IMR-90 (cell line): ENCODE data around the gene CXCL11. TPM values are rescaled to one million over a fixed set of nuclear protein-coding genes. Genes with fewer than 3 reads are reported as not detected.
A peak's percentile ranks its signal among the peaks of the same experiment; 100 is the strongest.

Source experiments
- ATAC-seq: fragments of 200-7000 bp; cut with Tn5 transposase; 2 replicates; pipeline ENCODE4 v1.9.1; 2020; ENCODE audit warnings: low read depth, mild to moderate bottlenecking, moderate library complexity
- BruUV-seq: library from RNA; stranded (reverse); fragments of 400-500 nt; replicated peaks from 2 replicates; lab custom pipeline; 2021; lab: Mats Ljungman, UMichigan
- CTCF ChIA-PET: fragments of 300-600 bp; formaldehyde crosslinking; extraction: SDS; loops from one replicate; lab custom pipeline; 2021; ENCODE audit warnings: antibody characterized with exemption; lab: Yijun Ruan, JAX
- POLR2A ChIA-PET: fragments of 300-600 bp; sonication (Branson Sonifier 250); formaldehyde crosslinking; loops from one replicate; lab custom pipeline; 2022; ENCODE audit warnings: antibody characterized with exemption; ENCODE audit not compliant: unreplicated experiment; lab: Charles Lee
- DNase-seq: peaks from one replicate; pipeline ENCODE4 v3.0.0; 2013
- H2AFZ ChIP-seq: replicated peaks from 2 replicates; pipeline ENCODE3; 2013; ENCODE audit warnings: low read length, mild to moderate bottlenecking; ENCODE audit not compliant: poor library complexity
- H2AK5ac ChIP-seq: 2 replicates; pipeline ENCODE4 v1.6.1; 2013; ENCODE audit warnings: low read depth, low read length, inconsistent platforms
- H2AK9ac ChIP-seq: replicated peaks from 2 replicates; pipeline ENCODE3; 2013; ENCODE audit warnings: mild to moderate bottlenecking, low read depth, low read length, moderate library complexity; ENCODE audit not compliant: poor library complexity
- H2BK120ac ChIP-seq: 2 replicates; pipeline ENCODE4 v1.6.1; 2013; ENCODE audit warnings: low read depth, low read length, inconsistent platforms
- H2BK15ac ChIP-seq: 3 replicates; pipeline ENCODE4 v1.6.1; 2013; ENCODE audit warnings: low read depth, low read length, inconsistent platforms
- H2BK20ac ChIP-seq: 2 replicates; pipeline ENCODE4 v1.6.1; 2013; ENCODE audit warnings: low read depth, mild to moderate bottlenecking, inconsistent platforms, low read length, moderate library complexity
- H2BK5ac ChIP-seq: 2 replicates; pipeline ENCODE4 v1.6.1; 2013; ENCODE audit warnings: mild to moderate bottlenecking, low read depth, low read length, inconsistent platforms; ENCODE audit not compliant: poor library complexity, severe bottlenecking
- H3K14ac ChIP-seq: replicated peaks from 2 replicates; pipeline ENCODE4 v1.6.1; 2013; ENCODE audit warnings: low read depth, low read length, inconsistent platforms
- H3K18ac ChIP-seq: 2 replicates; pipeline ENCODE4 v1.6.1; 2013; ENCODE audit warnings: low read depth, low read length, control low read depth
- H3K23ac ChIP-seq: 2 replicates; pipeline ENCODE4 v1.6.1; 2013; ENCODE audit warnings: low read depth, low read length, inconsistent platforms
- H3K27ac ChIP-seq: 2 replicates; pipeline ENCODE4 v1.5.1; 2013; ENCODE audit warnings: mild to moderate bottlenecking, control low read depth, low read length; ENCODE audit not compliant: insufficient read depth
- H3K27me3 ChIP-seq: 2 replicates; pipeline ENCODE4 v1.6.1; 2013; ENCODE audit warnings: low read length; ENCODE audit not compliant: control insufficient read depth, insufficient read depth
- H3K36me3 ChIP-seq: 2 replicates; pipeline ENCODE4 v1.6.1; 2013; ENCODE audit warnings: low read length, mixed read lengths; ENCODE audit not compliant: control insufficient read depth, insufficient read depth
- H3K4ac ChIP-seq: 2 replicates; pipeline ENCODE4 v1.6.1; 2013; ENCODE audit warnings: low read depth, low read length, inconsistent platforms
- H3K4me1 ChIP-seq: 2 replicates; pipeline ENCODE4 v1.6.1; 2013; ENCODE audit warnings: low read length, mixed read lengths; ENCODE audit not compliant: control insufficient read depth, insufficient read depth
- H3K4me2 ChIP-seq: 2 replicates; pipeline ENCODE4 v1.6.1; 2013; ENCODE audit warnings: low read depth, mild to moderate bottlenecking, control low read depth, low read length, moderate library complexity
- H3K4me3 ChIP-seq: 2 replicates; pipeline ENCODE4 v1.5.1; 2013; ENCODE audit warnings: low read depth, mild to moderate bottlenecking, control low read depth, low read length, moderate library complexity; ENCODE audit not compliant: insufficient read depth
- H3K56ac ChIP-seq: 2 replicates; pipeline ENCODE4 v1.6.1; 2013; ENCODE audit warnings: low read length, inconsistent platforms; ENCODE audit not compliant: insufficient read depth; ENCODE audit errors: extremely low read depth
- H3K79me1 ChIP-seq, 2 experiments: 2 replicates each; pipeline ENCODE4 v1.6.1; 2013; ENCODE audit warnings: low read length in 2 of 2, inconsistent platforms in 1 of 2, low read depth in 1 of 2
- H3K9ac ChIP-seq: 2 replicates; pipeline ENCODE4 v1.6.1; 2013; ENCODE audit warnings: low read depth, low read length, control low read depth
- H3K9me1 ChIP-seq: 2 replicates; pipeline ENCODE4 v1.6.1; 2013; ENCODE audit warnings: low read length, inconsistent platforms; ENCODE audit not compliant: insufficient read depth
- H3K9me3 ChIP-seq: 2 replicates; pipeline ENCODE4 v1.6.1; 2013; ENCODE audit warnings: low read length; ENCODE audit not compliant: control insufficient read depth, insufficient read depth
- H4K20me1 ChIP-seq: 2 replicates; pipeline ENCODE4 v1.6.1; 2013; ENCODE audit warnings: low read length, inconsistent platforms; ENCODE audit not compliant: insufficient read depth
- H4K5ac ChIP-seq: 2 replicates; pipeline ENCODE4 v1.6.1; 2013; ENCODE audit warnings: mild to moderate bottlenecking, low read depth, low read length, control low read depth
- H4K8ac ChIP-seq, 2 experiments: 2 replicates each; pipeline ENCODE4 v1.6.1; 2013; ENCODE audit warnings: low read depth in 2 of 2, low read length in 2 of 2, control low read depth in 1 of 2, inconsistent platforms in 1 of 2
- H4K91ac ChIP-seq: 2 replicates; pipeline ENCODE4 v1.6.1; 2013; ENCODE audit warnings: low read depth, low read length, inconsistent platforms; ENCODE audit not compliant: insufficient read depth
- CEBPB ChIP-seq: IDR thresholded peaks from 2 replicates; pipeline ENCODE4 v1.6.1; 2012; ENCODE audit warnings: low read depth, low read length, improper control_type of control experiment
- CTCF ChIP-seq: conservative IDR thresholded peaks from 2 replicates; pipeline ENCODE4 v1.5.1; 2012; ENCODE audit warnings: mild to moderate bottlenecking, low read depth, low read length, improper control_type of control experiment
- FOS ChIP-seq: fragments of 150-350 bp; IDR thresholded peaks from 2 replicates; pipeline ENCODE4 v1.6.1; 2016; ENCODE audit warnings: low read depth, low read length
- MAFK ChIP-seq: IDR thresholded peaks from 2 replicates; pipeline ENCODE4 v1.6.1; 2012; ENCODE audit warnings: low read depth, low read length, improper control_type of control experiment
- RCOR1 ChIP-seq: IDR thresholded peaks from 2 replicates; pipeline ENCODE4 v1.6.1; 2012; ENCODE audit warnings: mild to moderate bottlenecking, low read length, improper control_type of control experiment; ENCODE audit not compliant: insufficient replicate concordance
- SMC3 ChIP-seq: fragments of 150-350 bp; IDR thresholded peaks from 2 replicates; pipeline ENCODE4 v1.6.1; 2016; ENCODE audit warnings: low read depth, mild to moderate bottlenecking, antibody characterized with exemption, low read length, moderate library complexity
- WGBS, 2 experiments: methylation state at CpG; one replicate each; pipeline versions ENCODE4 v1.1.5 to v1.1.7; 2013; ENCODE audit warnings: missing lambda C conversion rate in 2 of 2; ENCODE audit not compliant: insufficient read length in 1 of 2; ENCODE audit errors: extremely low coverage in 2 of 2; 5-methylcytosine and 5-hydroxymethylcytosine counted together
- dilution Hi-C: fragments of 300-500 bp; cut with HindIII; formaldehyde crosslinking; loops from one replicate; pipeline ENCODE4 v1.14.3; 2018; ENCODE audit warnings: low sequenced_read_pairs; ENCODE audit not compliant: unreplicated experiment
- in situ Hi-C: fragments of 300-500 bp; cut with MboI; formaldehyde crosslinking; loops from 3 replicates; pipeline ENCODE4 v1.14.3; 2019; ENCODE audit warnings: low sequenced_read_pairs, inconsistent platforms, mixed read lengths
- intact Hi-C: fragments of 100-400 bp; cut with micrococcal nuclease; formaldehyde crosslinking; loops from 2 replicates; pipeline ENCODE4 v1.10.0; 2022
- polyA plus RNA-seq, 3 experiments: library from polyadenylated mRNA; depleted of rRNA; stranded (reverse); fragments of >200 nt; gene quantifications; 2 replicates each; pipeline ENCODE4 v1.2.3, GENCODE V29; 2012; ENCODE audit warnings: low replicate concordance in 1 of 3
- total RNA-seq: library from RNA; depleted of rRNA; stranded (reverse); fragments of >200 nt; gene quantifications from 2 replicates; pipeline ENCODE4 v1.2.3, GENCODE V29; 2012

Gene CXCL11
- total and polyA plus RNA-seq, 2 of the 4 experiments (the other 2 are of a cell fraction): under 0.01 TPM; not detected in 1

- peak overlapping the region; percentile 94 for H2BK20ac ChIP-seq
- no peaks in the 10 kb centered on the region for H4K20me1 ChIP-seq
- no peaks in the 10 kb centered on the region for H3K9me3 ChIP-seq
- peak overlapping the region; percentile 85 for H3K27ac ChIP-seq
- DNase-seq (peak; percentile 91), ATAC-seq (peak; percentile 56)
- H2AK9ac ChIP-seq: peak overlapping the region; percentile 91
- peak overlapping the region; percentile 97 for H3K18ac ChIP-seq
- H3K14ac ChIP-seq: peak overlapping the region; percentile 97
- dilution Hi-C loops: no loop called here
- no peaks in the 10 kb centered on the region for H3K36me3 ChIP-seq
- peak overlapping the region; percentile 100 for H3K56ac ChIP-seq
- H3K79me1 ChIP-seq: no peaks in the 10 kb centered on the region; a peak in 1 of 4 replicates
- peak overlapping the region; percentile 95 for H3K4ac ChIP-seq
- in situ Hi-C loops: no loop called here
- H3K23ac ChIP-seq: peak overlapping the region; percentile 97
- peak overlapping the region; percentile 89 for H2BK5ac ChIP-seq
- CTCF ChIA-PET: interaction anchor here (0.7 kb wide), 1 partner anchor 54 kb away, joined by 4 read pairs; no protein-coding TSS in a partner anchor
- no peaks in the 10 kb centered on the region for H3K27me3 ChIP-seq
- peak overlapping the region; percentile 16 for H4K5ac ChIP-seq
- no peak for TF ChIP-seq FOS
- TF ChIP-seq CTCF: no peak
- TF ChIP-seq CEBPB: peak; percentile 8; the same call in 1 of the 2 replicates
- TF ChIP-seq MAFK: no peak
- no peak for TF ChIP-seq SMC3
- TF ChIP-seq RCOR1: no peak
- H2BK120ac ChIP-seq: peak overlapping the region; percentile 99
- 67% methylated on average over 3 of the region's 13 CpGs; no CpG with 5 or more reads in 1 of the 2 experiments for WGBS, 2 experiments
- peak overlapping the region; percentile 91 for H2BK15ac ChIP-seq
- H3K9ac ChIP-seq: peak overlapping the region; percentile 81
- H3K4me3 ChIP-seq: no peak overlapping the region; the same call in 1 of the 2 replicates
- peak overlapping the region; percentile 97 for H4K91ac ChIP-seq
- peak overlapping the region; percentile 67 for H3K4me2 ChIP-seq
- BruUV-seq: no TSS peak
- H3K9me1 ChIP-seq: peaks cover 13% of the 10 kb centered on the region
- H2AK5ac ChIP-seq: peak overlapping the region; percentile 98
- intact Hi-C loops: loop anchor here (2.0 kb wide), 1 partner anchor 17 kb away; no protein-coding TSS in a partner anchor
- peak overlapping the region; percentile 87 to 96 for H4K8ac ChIP-seq
- peak overlapping the region; percentile 93 for H2AFZ ChIP-seq
- peaks cover 19% of the 10 kb centered on the region for H3K4me1 ChIP-seq
- POLR2A ChIA-PET: no interaction called here
Measured at GRCh38 chr4:76011700-76012387, 24.0 kb downstream of the CXCL11 start.
